ENCODE results near the gene CPNE2.

CPNE2 gene

GRCh38 chr16:57192720-57193486 is 100.5 kb downstream of the CPNE2 start:
- DNase-seq: no peak

DNA sequence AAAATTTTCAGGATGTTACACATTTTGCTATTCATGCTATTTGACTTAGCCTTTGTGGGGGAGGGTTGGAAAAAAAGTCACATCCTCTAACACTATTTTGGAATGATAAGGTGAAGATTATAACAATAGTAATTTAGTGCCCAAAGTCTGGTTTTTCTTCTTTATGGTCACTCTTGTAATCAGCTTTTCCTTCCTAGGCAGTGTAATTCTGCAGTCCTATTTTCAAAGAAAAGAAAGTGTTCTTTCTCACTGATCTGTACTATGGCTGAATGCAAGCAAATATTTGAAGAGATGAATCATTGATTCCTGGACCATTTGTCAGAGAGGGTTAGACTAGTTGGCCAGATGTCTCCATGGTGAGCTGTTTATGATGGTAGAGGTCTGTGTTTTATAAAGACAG is 102.1 kb downstream of the CPNE2 start:
- DNase-seq: no peak

DNA sequence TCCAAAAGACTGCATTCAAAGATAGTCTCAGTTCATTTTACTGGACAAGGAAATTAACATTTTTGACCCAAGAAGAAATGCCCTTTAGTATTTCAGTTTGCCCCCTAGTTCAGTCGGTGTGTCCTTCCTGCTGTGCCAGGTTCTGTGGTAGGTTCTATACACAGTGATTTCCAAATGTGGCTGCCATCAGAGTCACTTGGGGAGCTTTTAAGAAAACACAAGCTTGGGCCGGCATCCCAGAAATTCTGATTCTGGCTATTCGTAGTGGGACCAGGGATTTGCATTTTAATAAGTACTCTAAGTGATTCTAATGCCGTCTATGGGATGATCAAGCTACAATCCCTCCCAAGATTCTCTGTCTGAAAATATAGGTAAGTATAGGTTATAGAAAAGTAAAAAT is 103.9 kb downstream of the CPNE2 start:
- DNase-seq: peak in 18 of 51 donors; percentile 4 to 58 (median 20)

- DNase-seq: no peak
Observed at GRCh38 chr16:57196753-57197152, 104.4 kb downstream of the CPNE2 start.
